Measurements from ENCODE around the gene FOXN3. TPM values are rescaled to one million over a fixed set of nuclear protein-coding genes. Genes with fewer than 3 reads are reported as not detected.
A peak's percentile ranks its signal among the peaks of the same experiment; 100 is the strongest.

The FOXN3 gene
- total and polyA plus RNA-seq, 8 donors, result 43.5 to 80.7 (median 49.1) TPM

DNA sequence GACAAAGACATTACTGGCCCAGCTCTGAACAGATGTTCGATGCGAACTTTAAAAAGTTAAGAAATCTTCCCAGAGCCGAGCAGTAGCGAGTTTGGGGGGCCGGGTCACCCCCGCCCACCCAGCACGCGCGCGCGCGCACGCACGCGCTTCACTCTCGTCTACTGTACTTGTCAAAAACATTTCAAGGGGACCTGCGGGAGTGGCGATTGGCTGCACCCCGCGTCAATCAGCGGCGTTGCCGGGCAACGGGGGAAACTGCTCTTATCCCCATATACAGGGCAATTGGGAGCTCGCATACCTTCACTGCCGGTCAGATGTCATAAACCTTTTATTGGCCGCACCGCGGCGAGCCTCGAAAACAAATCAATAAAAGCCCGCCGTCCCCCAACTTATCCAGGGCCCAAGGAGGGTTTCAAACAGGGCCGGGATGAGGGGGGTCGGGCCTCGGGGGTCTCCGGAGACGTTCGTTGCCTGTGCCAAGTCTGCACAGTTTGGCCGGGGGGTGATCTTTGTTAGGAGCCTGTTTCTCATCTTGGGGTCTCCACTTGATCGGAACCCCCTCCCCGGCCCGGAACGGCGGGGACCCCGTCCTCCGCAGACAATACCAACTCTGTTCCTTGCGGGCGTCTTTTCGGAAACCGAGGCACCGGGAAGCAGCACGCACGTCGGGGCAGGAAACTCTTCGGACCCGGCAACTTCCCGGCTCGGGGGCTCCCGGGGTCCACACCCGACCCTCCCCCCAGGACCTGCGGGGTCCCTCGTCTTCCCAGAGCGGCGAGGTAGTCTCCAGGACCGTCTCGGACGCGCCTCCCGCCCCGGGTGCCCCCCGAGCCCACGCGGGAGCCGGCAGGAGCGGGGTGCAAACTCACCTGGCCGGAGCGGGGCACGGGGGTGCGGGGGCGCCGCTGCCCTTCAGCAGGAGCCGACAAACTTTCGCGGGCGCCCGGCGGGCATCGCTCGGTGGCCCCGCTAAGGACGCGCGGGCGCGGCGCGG lies 734 bp downstream of the FOXN3 start:
- TF ChIP-seq, protein P1, sequence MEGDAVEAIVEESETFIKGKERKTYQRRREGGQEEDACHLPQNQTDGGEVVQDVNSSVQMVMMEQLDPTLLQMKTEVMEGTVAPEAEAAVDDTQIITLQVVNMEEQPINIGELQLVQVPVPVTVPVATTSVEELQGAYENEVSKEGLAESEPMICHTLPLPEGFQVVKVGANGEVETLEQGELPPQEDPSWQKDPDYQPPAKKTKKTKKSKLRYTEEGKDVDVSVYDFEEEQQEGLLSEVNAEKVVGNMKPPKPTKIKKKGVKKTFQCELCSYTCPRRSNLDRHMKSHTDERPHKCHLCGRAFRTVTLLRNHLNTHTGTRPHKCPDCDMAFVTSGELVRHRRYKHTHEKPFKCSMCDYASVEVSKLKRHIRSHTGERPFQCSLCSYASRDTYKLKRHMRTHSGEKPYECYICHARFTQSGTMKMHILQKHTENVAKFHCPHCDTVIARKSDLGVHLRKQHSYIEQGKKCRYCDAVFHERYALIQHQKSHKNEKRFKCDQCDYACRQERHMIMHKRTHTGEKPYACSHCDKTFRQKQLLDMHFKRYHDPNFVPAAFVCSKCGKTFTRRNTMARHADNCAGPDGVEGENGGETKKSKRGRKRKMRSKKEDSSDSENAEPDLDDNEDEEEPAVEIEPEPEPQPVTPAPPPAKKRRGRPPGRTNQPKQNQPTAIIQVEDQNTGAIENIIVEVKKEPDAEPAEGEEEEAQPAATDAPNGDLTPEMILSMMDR (IDR thresholded peaks at IDR 0.05), result no peak
- peaks cover 6 to 36% of the 10 kb centered on the region in 2 donors for H3K4me1 ChIP-seq
- peak overlapping the region; percentile 95 to 96 for H3K27ac ChIP-seq
- intact Hi-C loops (cut with DNase I), result loop anchor here in 1 of 2 donors (10.0 kb wide), 1 partner anchor 111 kb away; no protein-coding TSS in a partner anchor
- no peaks in the 10 kb centered on the region for H3K9me3 ChIP-seq
- H3K4me3 ChIP-seq, result peak overlapping the region; percentile 85 to 87
- ATAC-seq (peak; percentile 87), DNase-seq (peak; percentile 97 to 99 (median 98))
- peaks cover 0 to 8% of the 10 kb centered on the region in 2 donors for H3K36me3 ChIP-seq
- H3K27me3 ChIP-seq, result no peaks in the 10 kb centered on the region

DNA sequence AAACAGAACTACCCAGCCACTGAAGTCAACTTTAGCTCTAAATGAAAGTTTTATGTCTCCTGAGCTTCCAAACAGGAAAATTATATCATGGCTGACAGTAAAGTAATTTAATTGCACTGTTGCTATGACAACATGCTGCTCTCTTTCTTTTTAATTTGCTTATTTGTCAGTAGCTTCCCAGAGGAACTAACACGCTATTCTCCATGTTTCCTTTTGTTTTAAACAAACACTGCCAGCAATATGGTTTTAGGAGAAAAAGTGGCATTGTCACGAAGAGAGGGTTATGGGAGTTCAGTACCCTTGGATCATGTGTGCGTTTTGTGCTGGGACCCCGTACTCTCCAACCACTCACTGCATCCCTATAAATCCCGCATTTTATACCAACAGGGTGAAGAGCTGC lies 1.9 kb downstream of the FOXN3 start:
- ATAC-seq (no peak), DNase-seq (peak in 1 of 4 donors; percentile 59)
- TF ChIP-seq, protein P1 (IDR thresholded peaks at IDR 0.05), result no peak
- intact Hi-C loops (cut with DNase I), result loop anchor here in 1 of 2 donors (10.0 kb wide), 1 partner anchor 110 kb away; no protein-coding TSS in a partner anchor
- H3K27ac ChIP-seq, result peak overlapping the region; percentile 95 to 96
- peak overlapping the region; percentile 85 to 87 for H3K4me3 ChIP-seq
- peaks cover 13 to 44% of the 10 kb centered on the region in 2 donors for H3K4me1 ChIP-seq
- H3K27me3 ChIP-seq, result no peaks in the 10 kb centered on the region
- no peaks in the 10 kb centered on the region for H3K9me3 ChIP-seq
- H3K36me3 ChIP-seq, result peaks cover 0 to 8% of the 10 kb centered on the region in 2 donors

DNA sequence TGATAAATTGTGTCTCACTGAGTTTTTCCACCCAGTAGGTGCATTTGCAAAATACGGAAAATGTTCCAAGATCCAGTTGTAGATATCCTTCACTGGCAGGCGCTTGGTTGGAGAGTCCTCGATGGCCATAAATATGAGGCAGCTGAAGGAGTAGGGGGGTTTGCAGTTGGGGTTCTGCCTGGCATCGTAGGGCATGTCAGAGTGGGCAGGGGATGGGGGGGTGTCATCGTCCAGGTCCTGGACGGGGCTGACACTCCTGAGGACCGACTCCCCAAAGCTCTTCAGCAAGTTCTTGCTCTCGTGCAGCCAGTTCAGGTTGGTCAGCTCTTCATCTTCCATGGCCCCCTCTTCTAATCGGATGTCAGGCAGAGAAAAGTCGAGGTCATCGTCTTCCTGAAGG lies 5.1 kb downstream of the FOXN3 start:
- TF ChIP-seq, protein P1 (IDR thresholded peaks at IDR 0.05), result no peak
- Histone ChIP-seq H3K36me3 (peaks cover 0 to 8% of the 10 kb centered on the region in 2 donors), H3K4me3 (no peak overlapping the region), H3K9me3 (no peaks in the 10 kb centered on the region), H3K4me1 (peaks cover 27 to 54% of the 10 kb centered on the region in 2 donors), H3K27me3 (no peaks in the 10 kb centered on the region), H3K27ac (no peak overlapping the region)
- DNase-seq (no peak), ATAC-seq (no peak)
- intact Hi-C loops (cut with DNase I), result loop anchor here in 1 of 2 donors (10.0 kb wide), 1 partner anchor 107 kb away; no protein-coding TSS in a partner anchor

DNA sequence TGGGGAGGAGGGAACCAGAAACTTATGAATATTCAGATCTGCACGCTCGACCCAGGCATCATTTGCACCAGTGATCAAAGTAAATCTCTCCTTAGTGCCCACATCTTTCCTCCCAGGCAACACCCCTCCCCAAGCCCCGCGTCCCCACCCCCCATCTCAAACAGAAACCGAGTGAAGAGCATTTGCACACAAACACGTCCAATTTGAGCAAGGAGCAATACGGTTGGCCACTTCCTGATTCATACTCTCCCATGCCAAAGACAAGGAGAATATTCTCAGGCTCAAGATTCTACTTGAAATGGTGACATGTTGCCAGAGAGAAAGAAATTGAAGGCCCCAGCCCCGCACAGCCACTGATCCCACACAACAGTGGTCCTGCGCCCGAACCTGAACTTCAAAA lies 7.1 kb downstream of the FOXN3 start:
- ATAC-seq (peak; percentile 60), DNase-seq (no peak)
- no peak overlapping the region for H3K4me3 ChIP-seq
- H3K27ac ChIP-seq, result peak overlapping the region; percentile 53 to 65
- TF ChIP-seq, protein P1 (IDR thresholded peaks at IDR 0.05), result no peak
- intact Hi-C loops (cut with DNase I), result loop anchor here in 1 of 2 donors (10.0 kb wide), 1 partner anchor 105 kb away; no protein-coding TSS in a partner anchor
- H3K9me3 ChIP-seq, result no peaks in the 10 kb centered on the region
- H3K27me3 ChIP-seq, result no peaks in the 10 kb centered on the region
- peaks cover 0 to 12% of the 10 kb centered on the region in 2 donors for H3K36me3 ChIP-seq
- H3K4me1 ChIP-seq, result peaks cover 24 to 57% of the 10 kb centered on the region in 2 donors

Data from left lung (tissue), 10 donors.